NCI-H2081 treated with DMSO at 0.1 percent for 48 hours (cell line): ENCODE data around the gene FUT9.

ENCODE experiments used
- DNase-seq: peaks from one replicate; lab custom pipeline; 2025; lab: John Stamatoyannopoulos, UW

FUT9 gene

GRCh38 chr6:96015518-96016333 is at the start of gene FUT9:
FUT9 (plus strand) TSS chr6:96015974; CDS start chr6:96203156, 187,182 bp downstream.
- no peak for DNase-seq

GRCh38 chr6:95967594-95967993 is 48.2 kb upstream of the FUT9 start:
- DNase-seq: no peak

- DNase-seq: no peak
Observed at GRCh38 chr6:95973976-95974375, 41.8 kb upstream of the FUT9 start.

GRCh38 chr6:95978230-95978629 is 37.5 kb upstream of the FUT9 start:
- no peak for DNase-seq

GRCh38 chr6:95991906-95992305 is 23.9 kb upstream of the FUT9 start:
- DNase-seq: no peak

GRCh38 chr6:95994151-95994550 is 21.6 kb upstream of the FUT9 start:
- DNase-seq: no peak

- DNase-seq: no peak
Observed at GRCh38 chr6:95998133-95998532, 17.6 kb upstream of the FUT9 start.

GRCh38 chr6:96001891-96002575 is 13.7 kb upstream of the FUT9 start:
- DNase-seq: no peak

- DNase-seq: no peak
Observed at GRCh38 chr6:96002576-96002910, 13.2 kb upstream of the FUT9 start.

- DNase-seq: no peak
Observed at GRCh38 chr6:96002912-96003311, 12.9 kb upstream of the FUT9 start.

GRCh38 chr6:96007663-96008062 is 8.1 kb upstream of the FUT9 start:
- DNase-seq: no peak

GRCh38 chr6:96013531-96013930 is 2.2 kb upstream of the FUT9 start:
- DNase-seq: no peak

- DNase-seq: no peak
Observed at GRCh38 chr6:96014846-96015517, 792 bp upstream of the FUT9 start.

- no peak for DNase-seq
Observed at GRCh38 chr6:96016334-96017069, 728 bp downstream of the FUT9 start.

- no peak for DNase-seq
Observed at GRCh38 chr6:96017070-96017359, 1.2 kb downstream of the FUT9 start.

GRCh38 chr6:96022225-96022624 is 6.5 kb downstream of the FUT9 start:
- DNase-seq: no peak

GRCh38 chr6:96032661-96033060 is 16.9 kb downstream of the FUT9 start:
- DNase-seq: peak; percentile 62

GRCh38 chr6:96051555-96051954 is 35.8 kb downstream of the FUT9 start:
- no peak for DNase-seq

- no peak for DNase-seq
Observed at GRCh38 chr6:96058082-96058481, 42.3 kb downstream of the FUT9 start.

- DNase-seq: no peak
Observed at GRCh38 chr6:96059586-96059985, 43.8 kb downstream of the FUT9 start.

GRCh38 chr6:96060249-96060648 is 44.5 kb downstream of the FUT9 start:
- DNase-seq: no peak

GRCh38 chr6:96065213-96065612 is 49.4 kb downstream of the FUT9 start:
- DNase-seq: no peak

- no peak for DNase-seq
Observed at GRCh38 chr6:96066376-96066775, 50.6 kb downstream of the FUT9 start.
